Fibroblast of pulmonary artery (primary cell): ENCODE results near the gene ANXA2.

ENCODE experiments used
- DNase-seq: peaks from one replicate; pipeline ENCODE4 v3.0.0-alpha.2; 2010; ENCODE audit warnings: low read depth
- H3K4me3 ChIP-seq: replicated peaks from 2 replicates; pipeline ENCODE4 v1.5.1; 2011; ENCODE audit warnings: low read depth, mild to moderate bottlenecking, control low read depth, low read length, moderate library complexity
- TF ChIP-seq, protein P1 (sequence below): IDR thresholded peaks from 2 replicates; pipeline ENCODE4 v1.5.1; 2011; ENCODE audit warnings: mild to moderate bottlenecking, control low read depth, low read length, inconsistent platforms; ENCODE audit errors: missing control alignments

The ANXA2 gene

DNA sequence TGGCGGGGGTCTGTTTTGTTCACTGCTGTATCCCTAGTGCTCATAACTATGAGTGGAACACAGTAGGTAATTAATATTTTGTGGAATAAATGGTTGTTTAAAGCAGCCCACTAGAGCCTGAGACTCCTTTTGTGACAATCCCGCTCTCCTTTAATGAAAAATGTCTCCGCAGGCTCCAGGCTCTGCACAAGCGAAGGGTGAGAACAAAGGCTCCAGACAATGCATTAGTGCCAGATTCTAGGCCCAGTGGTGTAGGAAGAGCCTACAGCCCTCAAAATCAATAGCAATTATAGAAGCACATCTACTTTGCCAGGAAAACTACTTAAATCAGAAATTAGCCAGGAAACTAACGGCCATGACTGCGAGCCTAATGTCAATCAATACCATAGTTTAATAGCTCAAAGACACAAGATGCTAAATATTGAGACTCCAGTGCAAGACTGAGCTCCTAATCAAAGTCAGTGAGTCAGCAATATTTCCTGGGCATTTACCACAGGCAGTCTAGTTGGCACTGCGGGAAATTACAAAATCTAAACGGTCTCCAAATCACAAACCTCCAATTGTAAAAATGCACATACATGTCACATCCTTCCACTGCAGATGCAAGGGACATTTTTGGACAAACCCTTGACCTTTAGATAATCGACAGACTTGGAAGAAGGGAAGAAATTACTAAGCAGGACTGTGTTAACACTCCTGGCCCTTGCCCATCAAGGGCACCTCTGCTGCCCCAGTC lies 2.3 kb downstream of the ANXA2 start:
- DNase-seq, result no peak
- peak overlapping the region; percentile 98 for H3K4me3 ChIP-seq
- TF ChIP-seq, protein P1, sequence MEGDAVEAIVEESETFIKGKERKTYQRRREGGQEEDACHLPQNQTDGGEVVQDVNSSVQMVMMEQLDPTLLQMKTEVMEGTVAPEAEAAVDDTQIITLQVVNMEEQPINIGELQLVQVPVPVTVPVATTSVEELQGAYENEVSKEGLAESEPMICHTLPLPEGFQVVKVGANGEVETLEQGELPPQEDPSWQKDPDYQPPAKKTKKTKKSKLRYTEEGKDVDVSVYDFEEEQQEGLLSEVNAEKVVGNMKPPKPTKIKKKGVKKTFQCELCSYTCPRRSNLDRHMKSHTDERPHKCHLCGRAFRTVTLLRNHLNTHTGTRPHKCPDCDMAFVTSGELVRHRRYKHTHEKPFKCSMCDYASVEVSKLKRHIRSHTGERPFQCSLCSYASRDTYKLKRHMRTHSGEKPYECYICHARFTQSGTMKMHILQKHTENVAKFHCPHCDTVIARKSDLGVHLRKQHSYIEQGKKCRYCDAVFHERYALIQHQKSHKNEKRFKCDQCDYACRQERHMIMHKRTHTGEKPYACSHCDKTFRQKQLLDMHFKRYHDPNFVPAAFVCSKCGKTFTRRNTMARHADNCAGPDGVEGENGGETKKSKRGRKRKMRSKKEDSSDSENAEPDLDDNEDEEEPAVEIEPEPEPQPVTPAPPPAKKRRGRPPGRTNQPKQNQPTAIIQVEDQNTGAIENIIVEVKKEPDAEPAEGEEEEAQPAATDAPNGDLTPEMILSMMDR, result no peak

DNA sequence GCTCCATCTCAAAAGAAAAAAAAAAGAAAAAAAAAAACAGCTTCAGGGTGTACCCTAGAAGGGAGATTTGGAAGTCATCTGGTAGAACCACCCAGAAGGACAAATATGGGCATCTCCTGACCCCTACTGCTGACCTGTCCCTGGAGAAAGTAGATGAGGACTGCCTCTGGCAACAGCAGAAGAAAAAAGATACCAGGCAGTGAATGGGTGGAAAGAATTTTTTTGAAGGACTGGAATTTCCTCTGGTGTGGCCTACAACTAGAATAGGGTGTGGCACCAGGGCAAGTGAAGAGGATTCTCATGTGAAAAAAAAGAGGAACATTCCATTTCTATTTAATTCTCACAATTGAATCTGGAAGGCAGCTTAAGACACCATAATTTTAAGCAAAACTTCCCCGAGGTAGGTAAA lies 3.1 kb downstream of the ANXA2 start:
- TF ChIP-seq, protein P1, result no peak
- peak overlapping the region; percentile 98 for H3K4me3 ChIP-seq
- DNase-seq, result no peak

DNA sequence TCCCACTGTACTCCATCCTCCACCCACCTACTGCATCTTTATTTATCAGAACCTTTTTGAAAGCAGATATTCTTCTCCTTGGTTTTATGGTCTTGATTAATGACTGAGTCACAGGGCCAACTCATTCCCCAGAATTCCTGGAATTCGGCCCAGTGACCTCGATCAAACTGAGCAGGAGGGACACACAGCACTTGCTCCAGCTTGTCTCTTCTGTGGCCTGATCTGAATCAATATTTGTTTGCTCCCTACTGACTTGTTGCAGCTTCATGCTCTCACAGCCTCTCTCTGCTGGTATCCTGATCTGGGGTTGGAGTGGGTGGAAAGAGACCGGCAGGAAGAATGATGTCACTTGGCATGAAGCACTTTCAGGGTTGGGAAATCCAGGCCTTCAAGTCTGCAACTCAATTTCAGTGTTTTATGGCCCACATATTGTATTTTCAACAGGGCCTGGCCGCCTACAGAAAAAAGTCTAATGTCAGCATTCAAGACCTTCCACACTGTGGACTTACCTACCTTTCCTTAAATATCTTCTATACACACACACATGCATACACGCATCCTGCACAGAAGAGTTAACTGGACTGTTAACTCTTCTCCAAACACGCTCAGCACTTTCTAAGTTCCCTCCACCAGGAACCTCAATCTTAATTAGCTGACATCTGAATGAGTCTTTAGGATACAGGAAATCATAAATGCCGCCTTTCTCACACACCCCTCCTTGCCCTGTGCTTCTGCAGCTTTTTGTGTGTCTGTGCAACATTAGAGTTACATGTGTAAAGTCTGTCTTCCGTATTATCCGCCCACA lies 4.6 kb downstream of the ANXA2 start:
- peak; percentile 98 for DNase-seq
- peak overlapping the region; percentile 98 for H3K4me3 ChIP-seq
- TF ChIP-seq, protein P1, result no peak

DNA sequence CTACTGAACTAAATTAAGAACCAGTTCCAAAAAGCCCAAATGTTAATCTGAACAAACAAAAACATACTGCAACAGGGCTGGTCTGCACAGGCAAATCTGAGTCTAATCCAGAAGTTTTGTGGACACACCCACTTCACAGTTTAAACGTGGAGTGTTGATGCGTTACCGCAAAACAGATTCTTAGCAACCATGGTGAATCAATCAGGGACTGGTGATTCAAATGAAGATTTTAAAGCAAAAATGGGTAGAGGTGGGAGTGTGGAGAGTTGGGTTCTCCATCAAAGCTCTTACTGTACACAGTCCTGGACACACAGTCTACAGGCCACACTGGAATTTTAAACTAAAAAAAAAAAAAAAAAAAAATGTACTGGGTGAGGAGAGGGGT lies 5.2 kb downstream of the ANXA2 start:
- TF ChIP-seq, protein P1, result no peak
- DNase-seq, result peak; percentile 81
- peak overlapping the region; percentile 34 for H3K4me3 ChIP-seq

DNA sequence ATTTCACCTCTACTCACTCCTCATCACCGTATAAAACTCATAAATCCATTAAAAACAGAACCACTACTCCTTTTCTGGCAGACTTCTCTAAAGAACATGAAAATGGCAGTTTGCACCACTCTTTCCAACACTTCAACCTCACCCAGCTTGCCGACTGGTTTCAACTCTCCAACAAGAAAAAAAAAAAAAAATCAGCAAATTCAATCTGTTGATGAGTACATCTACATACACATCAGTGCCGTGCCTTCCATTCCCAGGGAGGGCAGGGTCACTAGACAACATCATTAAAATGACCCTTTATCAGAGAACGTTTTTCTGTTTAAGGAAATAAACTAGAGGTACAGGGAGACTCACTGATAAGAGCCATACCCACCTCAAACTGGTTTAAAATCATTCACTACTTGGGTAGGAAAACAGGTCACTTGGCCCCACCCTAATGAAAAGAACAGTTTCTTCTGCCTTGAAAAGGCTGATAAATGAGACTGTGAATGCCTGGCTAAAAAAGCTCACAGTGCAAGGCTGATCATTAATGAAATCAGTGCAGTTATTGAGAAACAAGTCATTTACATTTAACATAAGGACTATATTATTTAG lies 6.0 kb downstream of the ANXA2 start:
- DNase-seq, result no peak
- peak overlapping the region; percentile 34 for H3K4me3 ChIP-seq
- TF ChIP-seq, protein P1, result no peak

DNA sequence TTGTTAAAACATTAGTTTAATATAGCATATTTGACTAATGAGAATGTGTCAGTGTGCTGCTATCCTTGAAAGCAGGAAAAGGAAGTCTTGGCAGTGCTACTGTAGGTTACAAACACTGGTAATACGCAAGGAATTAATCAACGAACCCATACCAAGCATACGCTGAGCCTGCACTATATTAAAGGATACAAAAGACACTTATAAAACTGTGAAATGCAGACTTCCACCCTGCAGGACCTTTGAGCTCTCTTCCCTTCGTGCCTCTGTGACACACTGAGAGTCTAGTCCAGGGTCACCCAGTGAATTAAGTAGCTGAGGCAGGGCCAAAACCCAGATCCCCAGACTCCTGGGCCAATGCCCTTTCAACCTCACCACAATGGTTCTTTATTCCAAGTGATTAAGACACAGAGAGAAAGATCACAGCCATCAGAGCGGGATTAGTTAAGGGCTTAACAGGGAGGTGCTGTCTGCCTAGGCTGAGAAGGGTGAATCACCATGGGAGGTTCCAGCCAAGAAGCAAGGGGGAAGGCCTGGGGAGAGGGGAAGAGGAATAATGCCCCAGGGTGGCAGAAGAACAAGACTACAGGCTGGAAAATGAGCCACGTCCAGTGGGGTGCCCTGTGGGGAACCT lies 6.8 kb downstream of the ANXA2 start:
- TF ChIP-seq, protein P1, result no peak
- H3K4me3 ChIP-seq, result peak overlapping the region; percentile 34
- DNase-seq, result peak; percentile 84
